ENCODE measurements around the gene USP32.

USP32 gene

GRCh38 chr17:60293580-60294335 lies 98.2 kb downstream of the USP32 start:
- TF ChIP-seq GATA1 (IDR thresholded peaks at IDR 0.05; ENCODE audit: low read depth, low read length), result no peak
- no peak for TF ChIP-seq POLR2A (IDR thresholded peaks at IDR 0.05; ENCODE audit: low read length)

GRCh38 chr17:60292697-60293096 lies 99.2 kb downstream of the USP32 start:
- DNase-seq, result no peak
- TF ChIP-seq POLR2A (IDR thresholded peaks at IDR 0.05; ENCODE audit: low read length) (no peak), GATA1 (IDR thresholded peaks at IDR 0.05; ENCODE audit: low read depth, low read length) (no peak)

More at GRCh38 chr17:60293580-60294335, 98.2 kb downstream of the USP32 start:
- no peak for DNase-seq

- TF ChIP-seq POLR2A (IDR thresholded peaks at IDR 0.05; ENCODE audit: low read length), result no peak
- no peak for TF ChIP-seq GATA1 (IDR thresholded peaks at IDR 0.05; ENCODE audit: low read depth, low read length)
- peak in 1 of 2 experiments; percentile 29 for DNase-seq
Observed at GRCh38 chr17:60284709-60285108, 107.2 kb downstream of the USP32 start.

- TF ChIP-seq GATA1 (IDR thresholded peaks at IDR 0.05; ENCODE audit: low read depth, low read length) (no peak), POLR2A (IDR thresholded peaks at IDR 0.05; ENCODE audit: low read length) (no peak)
- DNase-seq, result no peak
Observed at GRCh38 chr17:60283816-60284215, 108.1 kb downstream of the USP32 start.

- TF ChIP-seq POLR2A (IDR thresholded peaks at IDR 0.05; ENCODE audit: low read length) (no peak), GATA1 (IDR thresholded peaks at IDR 0.05; ENCODE audit: low read depth, low read length) (no peak)
Observed at GRCh38 chr17:60280673-60281072, 111.3 kb downstream of the USP32 start.

GRCh38 chr17:60278237-60278636 lies 113.7 kb downstream of the USP32 start:
- TF ChIP-seq POLR2A (IDR thresholded peaks at IDR 0.05; ENCODE audit: low read length), result no peak
- TF ChIP-seq GATA1 (IDR thresholded peaks at IDR 0.05; ENCODE audit: low read depth, low read length), result no peak
- DNase-seq, result no peak

More at GRCh38 chr17:60280673-60281072, 111.3 kb downstream of the USP32 start:
- no peak for DNase-seq

GRCh38 chr17:60277258-60277657 lies 114.7 kb downstream of the USP32 start:
- no peak for DNase-seq
- TF ChIP-seq POLR2A (IDR thresholded peaks at IDR 0.05; ENCODE audit: low read length) (no peak), GATA1 (IDR thresholded peaks at IDR 0.05; ENCODE audit: low read depth, low read length) (no peak)

- no peak for DNase-seq
- no peak for TF ChIP-seq GATA1 (IDR thresholded peaks at IDR 0.05; ENCODE audit: low read depth, low read length)
Observed at GRCh38 chr17:60269417-60269816, 122.5 kb downstream of the USP32 start.

- DNase-seq, result no peak
- TF ChIP-seq GATA1 (IDR thresholded peaks at IDR 0.05; ENCODE audit: low read depth, low read length) (no peak), POLR2A (IDR thresholded peaks at IDR 0.05; ENCODE audit: low read length) (no peak)
Observed at GRCh38 chr17:60260540-60260939, 131.4 kb downstream of the USP32 start.

- TF ChIP-seq GATA1 (IDR thresholded peaks at IDR 0.05; ENCODE audit: low read depth, low read length) (no peak), POLR2A (IDR thresholded peaks at IDR 0.05; ENCODE audit: low read length) (no peak)
- no peak for DNase-seq
Observed at GRCh38 chr17:60258313-60258712, 133.6 kb downstream of the USP32 start.

- TF ChIP-seq POLR2A (IDR thresholded peaks at IDR 0.05; ENCODE audit: low read length) (no peak), GATA1 (IDR thresholded peaks at IDR 0.05; ENCODE audit: low read depth, low read length) (no peak)
- DNase-seq, result no peak
Observed at GRCh38 chr17:60256174-60256573, 135.8 kb downstream of the USP32 start.

GRCh38 chr17:60253048-60253447 lies 138.9 kb downstream of the USP32 start:
- DNase-seq, result peak in 1 of 2 experiments; percentile 36
- TF ChIP-seq GATA1 (IDR thresholded peaks at IDR 0.05; ENCODE audit: low read depth, low read length) (no peak), POLR2A (IDR thresholded peaks at IDR 0.05; ENCODE audit: low read length) (no peak)

GRCh38 chr17:60252459-60252858 lies 139.5 kb downstream of the USP32 start:
- TF ChIP-seq GATA1 (IDR thresholded peaks at IDR 0.05; ENCODE audit: low read depth, low read length) (no peak), POLR2A (IDR thresholded peaks at IDR 0.05; ENCODE audit: low read length) (no peak)

GRCh38 chr17:60249290-60249826 lies 142.6 kb downstream of the USP32 start:
- DNase-seq, result no peak
- TF ChIP-seq GATA1 (IDR thresholded peaks at IDR 0.05; ENCODE audit: low read depth, low read length), result no peak
- no peak for TF ChIP-seq POLR2A (IDR thresholded peaks at IDR 0.05; ENCODE audit: low read length)

More at GRCh38 chr17:60252459-60252858, 139.5 kb downstream of the USP32 start:
- no peak for DNase-seq
